Esophagus squamous epithelium (tissue), 5 donors: ENCODE measurements around the gene KCTD1. TPM values are rescaled to one million over a fixed set of nuclear protein-coding genes. Genes with fewer than 3 reads are reported as not detected.

Source experiments
- DNase-seq: peaks from one replicate; lab custom pipeline; 2025; lab: John Stamatoyannopoulos, UW
- H3K27ac ChIP-seq, 4 donors: fragments of 200-600 bp; sonication (generic); one replicate each; pipeline ENCODE4 v1.5.1; 2016 to 2019; ENCODE audit warnings: mild to moderate bottlenecking in 1 of 4
- H3K27me3 ChIP-seq, 4 donors: fragments of 200-600 bp; sonication (generic); 1 replicate in 3 of 4; 2 replicates in 1 of 4; pipeline versions ENCODE4 v1.5.1 to v1.6.0; 2017 to 2021; ENCODE audit warnings: antibody characterized with exemption in 1 of 4
- H3K36me3 ChIP-seq, 3 donors: fragments of 200-600 bp; sonication (generic); one replicate each; pipeline ENCODE4 v1.5.1; 2016 to 2019
- H3K4me1 ChIP-seq, 3 donors: fragments of 200-600 bp; sonication (generic); one replicate each; pipeline ENCODE4 v1.5.1; 2017 to 2019
- H3K4me3 ChIP-seq, 4 donors: fragments of 200-600 bp; sonication (generic); 1 replicate in 3 of 4; 2 replicates in 1 of 4; pipeline ENCODE4 v1.5.1; 2016 to 2019; ENCODE audit warnings: mild to moderate bottlenecking in 2 of 4, moderate library complexity in 1 of 4
- H3K9me3 ChIP-seq, 3 donors: fragments of 200-600 bp; sonication (generic); one replicate each; pipeline ENCODE4 v1.5.1; 2016 to 2019
- POLR2A ChIP-seq, 4 donors: fragments of 450-650 bp; IDR thresholded peaks; one replicate each; pipeline ENCODE4 v1.6.1; 2017; ENCODE audit warnings: antibody characterized with exemption in 4 of 4, mild to moderate bottlenecking in 4 of 4, moderate library complexity in 3 of 4
- WGBS, 2 donors: methylation state at CpG; one replicate each; pipeline ENCODE4 v1.1.5; 2018; 5-methylcytosine and 5-hydroxymethylcytosine counted together
- intact Hi-C: fragments of 100-400 bp; cut with DNase I; formaldehyde crosslinking; loops from one replicate; pipeline ENCODE4 v1.15.0; 2022
- total RNA-seq, 4 donors: library from RNA; depleted of rRNA; stranded (reverse); fragments of >200 nt; gene quantifications; one replicate each; pipeline ENCODE4 v1.1.0, GENCODE V29; 2016
- TF ChIP-seq, protein P1 (sequence below), 6 experiments: fragments of 450-650 bp in 4 of 6; fragments of 200-600 bp in 2 of 6; sonication (generic) in 2 of 6; IDR thresholded peaks; one replicate each; pipeline ENCODE4 v1.5.1; 2016 to 2019; ENCODE audit warnings: antibody characterized with exemption in 6 of 6, mild to moderate bottlenecking in 4 of 6, moderate library complexity in 4 of 6
- donor health status: DM: yes; HTN: yes; CAD: no.

The KCTD1 gene
- total RNA-seq, 4 donors from 2014 or later, result 46.0 to 67.1 (median 56.6) TPM

DNA sequence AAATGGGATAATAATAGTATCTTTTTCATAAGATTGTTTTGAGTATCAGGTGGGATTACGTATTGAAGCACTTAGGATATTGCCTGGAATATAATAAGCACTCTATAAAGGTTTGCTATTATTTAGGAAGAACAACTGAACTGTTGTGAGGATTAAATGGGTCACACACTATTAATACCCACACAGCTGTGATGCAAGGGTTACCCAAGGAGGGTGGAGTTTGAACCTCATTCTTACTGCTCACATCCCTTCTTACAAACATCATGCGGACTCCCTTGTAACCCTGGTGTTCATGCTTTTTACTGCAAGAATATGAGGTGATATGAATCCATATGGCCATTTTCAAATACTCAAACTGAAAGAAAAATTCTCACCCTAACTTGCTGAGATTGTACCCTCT is 113.5 kb downstream of the KCTD1 start:
- Histone ChIP-seq H3K4me3 (no peak overlapping the region), H3K27me3 (no peaks in the 10 kb centered on the region), H3K9me3 (no peaks in the 10 kb centered on the region), H3K36me3 (no peaks in the 10 kb centered on the region), H3K27ac (no peak overlapping the region), H3K4me1 (no peaks in the 10 kb centered on the region)
- DNase-seq, result no peak
- no peak for TF ChIP-seq POLR2A (IDR thresholded peaks at IDR 0.05)
- TF ChIP-seq, protein P1, sequence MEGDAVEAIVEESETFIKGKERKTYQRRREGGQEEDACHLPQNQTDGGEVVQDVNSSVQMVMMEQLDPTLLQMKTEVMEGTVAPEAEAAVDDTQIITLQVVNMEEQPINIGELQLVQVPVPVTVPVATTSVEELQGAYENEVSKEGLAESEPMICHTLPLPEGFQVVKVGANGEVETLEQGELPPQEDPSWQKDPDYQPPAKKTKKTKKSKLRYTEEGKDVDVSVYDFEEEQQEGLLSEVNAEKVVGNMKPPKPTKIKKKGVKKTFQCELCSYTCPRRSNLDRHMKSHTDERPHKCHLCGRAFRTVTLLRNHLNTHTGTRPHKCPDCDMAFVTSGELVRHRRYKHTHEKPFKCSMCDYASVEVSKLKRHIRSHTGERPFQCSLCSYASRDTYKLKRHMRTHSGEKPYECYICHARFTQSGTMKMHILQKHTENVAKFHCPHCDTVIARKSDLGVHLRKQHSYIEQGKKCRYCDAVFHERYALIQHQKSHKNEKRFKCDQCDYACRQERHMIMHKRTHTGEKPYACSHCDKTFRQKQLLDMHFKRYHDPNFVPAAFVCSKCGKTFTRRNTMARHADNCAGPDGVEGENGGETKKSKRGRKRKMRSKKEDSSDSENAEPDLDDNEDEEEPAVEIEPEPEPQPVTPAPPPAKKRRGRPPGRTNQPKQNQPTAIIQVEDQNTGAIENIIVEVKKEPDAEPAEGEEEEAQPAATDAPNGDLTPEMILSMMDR (IDR thresholded peaks at IDR 0.05), result no peak
- WGBS, 2 donors, result 70 to 85% methylated on average over 2 of the region's 2 CpGs
- intact Hi-C loops, result no loop called here

DNA sequence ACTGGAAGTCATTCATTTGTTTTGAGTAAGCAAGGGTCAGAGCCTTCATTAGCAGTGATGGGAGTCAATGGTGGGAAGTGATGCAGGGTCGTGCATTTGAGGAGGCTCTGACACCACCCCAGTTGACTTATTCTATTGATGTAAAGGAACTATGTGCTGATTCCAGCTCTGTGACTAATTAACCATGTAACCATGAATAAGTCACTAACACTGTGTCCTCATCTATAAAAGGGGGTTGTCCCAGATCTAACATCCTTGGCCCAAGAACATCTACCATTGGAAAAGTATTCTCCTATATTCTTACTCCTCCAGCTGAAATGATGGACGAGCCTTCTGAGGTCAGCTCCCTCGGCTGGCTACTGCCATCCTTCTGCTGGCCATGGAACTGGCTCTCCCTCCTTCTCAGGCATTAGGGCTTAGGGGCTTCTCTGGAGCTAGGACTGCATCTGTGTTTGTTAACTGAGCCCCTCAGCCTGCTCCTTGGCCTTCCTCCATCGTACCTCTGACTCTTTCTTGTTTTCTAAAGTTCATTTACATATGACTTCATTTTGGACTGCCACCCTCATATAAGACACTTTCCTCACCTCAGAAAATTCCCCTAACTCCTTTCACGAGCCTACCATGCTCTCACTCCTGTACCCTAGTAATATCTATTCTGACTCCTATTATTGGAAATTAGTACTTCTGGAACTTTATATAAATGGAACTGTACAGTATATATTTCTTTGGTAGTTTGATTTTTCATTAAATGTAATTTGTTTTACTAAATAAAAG is 115.5 kb downstream of the KCTD1 start:
- Histone ChIP-seq H3K4me1 (no peaks in the 10 kb centered on the region), H3K36me3 (no peaks in the 10 kb centered on the region), H3K9me3 (no peaks in the 10 kb centered on the region), H3K27ac (no peak overlapping the region), H3K27me3 (no peaks in the 10 kb centered on the region), H3K4me3 (no peak overlapping the region)
- no peak for DNase-seq
- WGBS, 2 donors, result 65 to 88% methylated on average over 5 of the region's 5 CpGs
- intact Hi-C loops, result no loop called here
- TF ChIP-seq, protein P1 (IDR thresholded peaks at IDR 0.05), result no peak
- TF ChIP-seq POLR2A (IDR thresholded peaks at IDR 0.05), result no peak

DNA sequence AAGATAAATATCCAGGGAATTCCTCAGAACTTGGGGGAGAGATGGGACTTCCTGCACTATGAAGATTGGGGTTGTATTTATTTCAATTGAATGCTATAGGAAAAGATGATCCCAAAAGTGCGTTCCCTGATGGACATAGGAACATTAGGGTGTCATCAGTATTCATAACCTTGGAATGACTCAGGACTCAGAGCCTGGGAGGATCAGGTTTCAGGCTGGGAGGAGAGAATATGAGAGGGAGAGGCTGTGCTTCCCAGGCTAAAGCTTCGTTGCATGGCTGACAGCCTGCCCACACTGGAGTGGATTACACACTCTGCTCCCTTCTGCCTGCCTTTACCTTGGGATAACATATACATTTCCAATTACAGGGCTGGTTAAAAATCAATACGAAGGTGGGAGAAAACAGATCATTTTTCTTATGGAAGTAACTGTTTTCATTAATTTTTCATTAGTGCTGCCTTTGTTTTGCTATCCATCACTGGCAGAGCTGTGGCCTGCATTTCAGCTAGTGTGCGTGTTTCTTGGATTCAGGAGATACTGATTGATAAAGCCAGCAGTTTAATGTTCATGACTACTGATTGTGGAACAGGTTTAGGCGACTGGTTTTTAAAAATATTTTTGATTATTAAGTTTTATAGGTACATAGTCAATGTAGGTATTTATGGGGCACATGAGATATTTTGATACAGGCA is 118.7 kb downstream of the KCTD1 start:
- Histone ChIP-seq H3K36me3 (no peaks in the 10 kb centered on the region), H3K27me3 (no peaks in the 10 kb centered on the region), H3K4me1 (no peaks in the 10 kb centered on the region), H3K4me3 (no peak overlapping the region), H3K9me3 (no peaks in the 10 kb centered on the region), H3K27ac (no peak overlapping the region)
- no peak for DNase-seq
- no peak for TF ChIP-seq POLR2A (IDR thresholded peaks at IDR 0.05)
- TF ChIP-seq, protein P1 (IDR thresholded peaks at IDR 0.05), result no peak
- intact Hi-C loops, result no loop called here
- 40 to 44% methylated on average over 5 of the region's 5 CpGs for WGBS, 2 donors

DNA sequence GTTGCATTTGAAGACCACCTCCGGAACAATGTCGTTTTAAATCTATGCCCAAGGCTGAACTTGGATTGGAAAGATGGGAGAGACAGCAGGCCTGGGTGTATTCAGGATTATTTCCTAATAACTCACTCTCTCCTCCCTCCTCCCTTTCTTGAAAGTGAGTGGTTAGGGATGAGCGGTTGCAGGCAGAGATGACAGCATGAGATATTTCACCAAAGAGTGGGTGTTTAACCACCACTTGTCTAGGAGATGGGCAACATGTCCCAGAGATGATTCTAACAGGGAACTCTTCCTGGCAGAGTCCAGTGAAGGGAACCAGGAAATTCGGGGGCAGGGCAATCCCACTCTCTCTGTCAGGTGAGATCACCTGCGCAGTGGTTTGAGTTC is 123.2 kb downstream of the KCTD1 start:
- Histone ChIP-seq H3K27ac (no peak overlapping the region), H3K9me3 (no peaks in the 10 kb centered on the region), H3K4me1 (no peaks in the 10 kb centered on the region), H3K4me3 (no peak overlapping the region), H3K27me3 (no peaks in the 10 kb centered on the region), H3K36me3 (no peaks in the 10 kb centered on the region)
- WGBS, 2 donors, result 78 to 86% methylated on average over 5 of the region's 5 CpGs
- intact Hi-C loops, result no loop called here
- TF ChIP-seq, protein P1 (IDR thresholded peaks at IDR 0.05), result no peak
- TF ChIP-seq POLR2A (IDR thresholded peaks at IDR 0.05), result no peak
- DNase-seq, result no peak

GRCh38 chr18:26424428-26425147 is 123.8 kb downstream of the KCTD1 start:
- intact Hi-C loops, result no loop called here
- no peaks in the 10 kb centered on the region for H3K36me3 ChIP-seq
- no peak overlapping the region for H3K4me3 ChIP-seq
- no peak for TF ChIP-seq POLR2A (IDR thresholded peaks at IDR 0.05)
- TF ChIP-seq, protein P1 (IDR thresholded peaks at IDR 0.05), result no peak
- DNase-seq, result no peak
- H3K9me3 ChIP-seq, result no peaks in the 10 kb centered on the region
- 53 to 54% methylated on average over 3 to 4 of the region's 4 CpGs for WGBS, 2 donors
- H3K4me1 ChIP-seq, result no peaks in the 10 kb centered on the region
- H3K27ac ChIP-seq, result no peak overlapping the region
- no peaks in the 10 kb centered on the region for H3K27me3 ChIP-seq
